HUDEP-2 (cell line): ENCODE results near the gene LAMB2.

Experiments used
- DNase-seq, 76 experiments: peaks; one replicate each; lab custom pipeline; 2025; ENCODE audit not compliant: unreplicated experiment in 76 of 76; lab: John Stamatoyannopoulos, UW

The LAMB2 gene

DNA sequence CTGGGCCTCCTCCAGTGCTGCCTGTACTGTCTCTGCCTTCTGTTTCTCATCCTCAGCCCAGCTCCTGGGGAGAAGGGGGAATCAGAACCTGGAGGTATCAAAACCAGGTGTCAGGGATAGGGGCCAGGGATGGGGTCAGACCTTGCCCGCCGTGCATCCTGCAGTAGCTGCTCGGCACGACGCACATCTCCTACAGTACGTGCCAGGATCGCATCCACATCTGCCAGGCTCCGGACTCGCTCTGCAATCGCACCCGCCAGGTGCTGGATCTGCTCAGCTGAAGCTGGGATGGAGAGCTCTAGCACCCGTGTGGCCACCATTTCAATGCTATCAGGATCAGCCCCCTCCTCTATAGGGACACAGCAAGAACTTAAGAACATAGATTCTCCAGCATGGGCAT is 10.8 kb downstream of the LAMB2 start:
- no peak for DNase-seq

GRCh38 chr3:49121132-49121736 is 11.6 kb downstream of the LAMB2 start:
- no peak for DNase-seq

- DNase-seq: peak in 74 of 76 experiments; percentile 36 to 94 (median 86)
These were observed 12.3 kb downstream of the LAMB2 start, which contains the start of gene USP19 for GRCh38 chr3:49120438-49121131. Gene USP19, minus strand, starts transcription at chr3:49120823. Its CDS starts 1,678 bp downstream, at chr3:49119145.

- no peak for DNase-seq
These were observed 12.8 kb downstream of the LAMB2 start for GRCh38 chr3:49120096-49120437.

GRCh38 chr3:49119439-49119838 is 13.4 kb downstream of the LAMB2 start:
- no peak for DNase-seq

GRCh38 chr3:49119036-49119435 is 13.8 kb downstream of the LAMB2 start:
- no peak for DNase-seq

- no peak for DNase-seq
These were observed 20.6 kb downstream of the LAMB2 start for GRCh38 chr3:49112262-49112661.

- DNase-seq: no peak
These were observed 21.5 kb downstream of the LAMB2 start for GRCh38 chr3:49111347-49111746.

- DNase-seq: no peak
These were observed 22.1 kb downstream of the LAMB2 start for GRCh38 chr3:49110780-49111179.

GRCh38 chr3:49108346-49108745 is 24.5 kb downstream of the LAMB2 start:
- DNase-seq: no peak

GRCh38 chr3:49104427-49105291 is 28.2 kb downstream of the LAMB2 start, which contains the start of gene QARS1:
Gene QARS1, minus strand, starts transcription at chr3:49104757. Its CDS starts 24 bp downstream, at chr3:49104733.
- peak in 75 of 76 experiments; percentile 9 to 94 (median 81) for DNase-seq

DNA sequence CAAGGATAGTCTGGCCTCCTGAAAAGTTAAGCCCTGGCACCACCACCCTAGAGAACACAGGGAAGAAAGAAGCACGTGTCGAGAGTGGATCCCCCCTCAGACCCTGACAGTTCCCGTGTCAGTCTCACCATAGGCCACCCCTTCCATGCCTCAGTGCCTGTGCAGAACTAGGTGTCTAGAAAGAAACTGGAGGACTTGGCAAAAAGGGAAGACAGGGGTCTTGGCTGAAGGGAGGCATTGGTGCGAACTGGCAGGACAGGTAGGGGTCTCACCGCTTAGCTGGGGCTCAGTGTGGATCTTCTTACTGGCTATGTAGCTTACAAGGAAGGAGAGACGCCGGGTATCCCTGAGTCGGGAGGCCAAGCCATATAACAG is 28.8 kb downstream of the LAMB2 start:
- no peak for DNase-seq

DNA sequence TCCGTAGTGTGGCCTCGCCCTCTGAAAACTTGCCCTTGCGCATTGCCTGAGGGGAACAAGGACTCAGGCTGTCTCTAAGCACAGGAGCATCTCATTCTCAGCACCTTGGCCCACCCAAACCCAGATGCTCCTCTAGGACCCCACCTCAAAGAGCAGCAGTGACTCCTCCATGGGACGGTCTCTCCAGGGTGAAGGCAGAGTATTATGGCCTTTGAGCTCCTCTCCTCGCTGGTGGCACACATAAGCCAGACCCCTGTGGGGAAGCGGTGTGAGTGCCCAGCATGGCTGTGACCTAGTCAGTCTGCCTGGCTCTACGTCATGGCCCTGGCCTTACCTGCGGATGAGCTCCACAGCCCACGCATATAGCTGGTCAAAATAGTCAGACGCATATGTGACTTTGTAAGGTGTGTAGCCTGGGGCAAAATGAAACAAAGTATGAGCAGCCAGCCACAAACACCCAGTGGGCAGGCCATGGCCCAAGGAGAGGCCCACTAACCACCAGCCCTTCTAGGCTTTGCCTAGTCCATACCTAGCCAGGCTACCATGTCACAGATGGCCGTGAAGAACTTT is 32.7 kb downstream of the LAMB2 start:
- no peak for DNase-seq

DNA sequence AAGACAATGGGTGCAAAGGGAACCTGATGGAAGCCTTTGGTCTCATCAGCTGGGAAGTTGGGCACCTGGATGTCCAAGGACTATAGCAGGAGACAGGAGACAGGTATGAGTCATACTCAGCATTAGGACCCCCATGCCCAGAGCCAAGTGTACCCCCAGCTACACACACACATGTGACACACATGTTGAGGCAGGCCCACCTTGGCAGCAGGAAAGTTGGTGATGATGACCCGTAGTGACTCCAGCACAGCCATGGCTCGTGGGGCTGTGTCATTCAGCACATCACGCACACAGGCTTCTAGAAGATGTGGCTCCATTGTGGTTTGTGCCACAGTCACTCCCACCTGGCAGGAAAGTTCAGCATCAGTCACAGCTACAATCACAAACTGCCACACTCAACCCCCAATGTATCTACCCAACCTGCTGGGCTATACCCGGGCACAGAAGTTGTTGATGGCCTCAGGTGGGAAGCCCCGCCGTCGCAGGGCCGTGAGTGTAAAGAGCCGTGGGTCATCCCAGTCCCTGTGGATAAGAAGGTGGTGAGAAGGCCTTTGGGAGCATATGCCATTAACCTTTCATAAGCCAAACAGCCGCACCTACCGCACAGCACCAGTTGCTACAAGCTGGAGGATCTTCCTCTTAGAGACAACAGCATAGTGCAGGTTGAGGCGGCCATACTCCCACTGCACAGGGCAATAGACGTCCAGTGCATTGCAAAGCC is 33.8 kb downstream of the LAMB2 start:
- no peak for DNase-seq

DNA sequence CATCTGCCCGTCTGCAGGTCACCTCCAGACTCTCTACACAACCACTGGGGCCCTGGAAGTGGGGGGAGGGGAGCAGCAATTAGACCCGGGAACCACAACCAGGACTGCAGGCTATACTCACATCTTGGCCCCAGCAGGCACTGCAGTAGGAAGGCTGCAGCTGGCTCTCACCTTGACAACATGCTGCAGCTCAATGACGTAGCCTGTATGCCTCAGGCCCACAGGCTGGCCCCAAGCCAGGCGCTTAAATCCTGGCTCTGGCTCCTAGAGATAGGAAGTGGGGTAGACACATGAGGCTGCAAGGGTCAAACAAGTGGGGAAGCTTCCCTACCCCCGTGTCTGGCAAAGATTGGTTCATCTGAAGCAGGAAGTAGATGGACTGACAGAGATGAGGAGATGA is 34.4 kb downstream of the LAMB2 start:
- DNase-seq: peak in 53 of 76 experiments; percentile 3 to 79 (median 32)

GRCh38 chr3:49093853-49094767 is 38.7 kb downstream of the LAMB2 start, which contains the start of gene QRICH1:
Gene QRICH1, minus strand, starts transcription at chr3:49094071. Its CDS starts 17,054 bp downstream, at chr3:49077017.
- DNase-seq: peak; percentile 76 to 100 (median 97)

- peak in 71 of 76 experiments; percentile 6 to 81 (median 66) for DNase-seq
These were observed 39.7 kb downstream of the LAMB2 start for GRCh38 chr3:49092938-49093852.

- no peak for DNase-seq
These were observed 51.4 kb downstream of the LAMB2 start for GRCh38 chr3:49081429-49081828.
